C4-2B (cell line): ENCODE data around the gene GPR137B.

Experiments used
- ZFX ChIP-seq: fragments of 450-650 bp; IDR thresholded peaks from 2 replicates; pipeline ENCODE4 v1.6.1; 2017
- TF ChIP-seq, protein P1 (sequence below): fragments of 450-650 bp; conservative IDR thresholded peaks from 2 replicates; pipeline ENCODE4 v1.5.1; 2017; ENCODE audit warnings: mild to moderate bottlenecking

- TF ChIP-seq, protein P1, sequence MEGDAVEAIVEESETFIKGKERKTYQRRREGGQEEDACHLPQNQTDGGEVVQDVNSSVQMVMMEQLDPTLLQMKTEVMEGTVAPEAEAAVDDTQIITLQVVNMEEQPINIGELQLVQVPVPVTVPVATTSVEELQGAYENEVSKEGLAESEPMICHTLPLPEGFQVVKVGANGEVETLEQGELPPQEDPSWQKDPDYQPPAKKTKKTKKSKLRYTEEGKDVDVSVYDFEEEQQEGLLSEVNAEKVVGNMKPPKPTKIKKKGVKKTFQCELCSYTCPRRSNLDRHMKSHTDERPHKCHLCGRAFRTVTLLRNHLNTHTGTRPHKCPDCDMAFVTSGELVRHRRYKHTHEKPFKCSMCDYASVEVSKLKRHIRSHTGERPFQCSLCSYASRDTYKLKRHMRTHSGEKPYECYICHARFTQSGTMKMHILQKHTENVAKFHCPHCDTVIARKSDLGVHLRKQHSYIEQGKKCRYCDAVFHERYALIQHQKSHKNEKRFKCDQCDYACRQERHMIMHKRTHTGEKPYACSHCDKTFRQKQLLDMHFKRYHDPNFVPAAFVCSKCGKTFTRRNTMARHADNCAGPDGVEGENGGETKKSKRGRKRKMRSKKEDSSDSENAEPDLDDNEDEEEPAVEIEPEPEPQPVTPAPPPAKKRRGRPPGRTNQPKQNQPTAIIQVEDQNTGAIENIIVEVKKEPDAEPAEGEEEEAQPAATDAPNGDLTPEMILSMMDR: no peak
- no peak for TF ChIP-seq ZFX
Measured at GRCh38 chr1:236102611-236103010, 39.7 kb upstream of the GPR137B start.
